CD4-positive, alpha-beta T cell treated with Interleukin-1 beta for 1 hour (primary cell): ENCODE measurements around the gene PCNX1.
A peak's percentile ranks its signal among the peaks of the same experiment; 100 is the strongest.
"Not testable (repeated sequence)": the region's sequence is repeated elsewhere in the genome, so short reads cannot be mapped to it uniquely, and the experiment has no call there.

Experiments used
- DNase-seq, 2 donors: peaks; one replicate each; pipeline ENCODE4 v3.0.0-alpha.2; 2020 to 2022

PCNX1 gene

DNA sequence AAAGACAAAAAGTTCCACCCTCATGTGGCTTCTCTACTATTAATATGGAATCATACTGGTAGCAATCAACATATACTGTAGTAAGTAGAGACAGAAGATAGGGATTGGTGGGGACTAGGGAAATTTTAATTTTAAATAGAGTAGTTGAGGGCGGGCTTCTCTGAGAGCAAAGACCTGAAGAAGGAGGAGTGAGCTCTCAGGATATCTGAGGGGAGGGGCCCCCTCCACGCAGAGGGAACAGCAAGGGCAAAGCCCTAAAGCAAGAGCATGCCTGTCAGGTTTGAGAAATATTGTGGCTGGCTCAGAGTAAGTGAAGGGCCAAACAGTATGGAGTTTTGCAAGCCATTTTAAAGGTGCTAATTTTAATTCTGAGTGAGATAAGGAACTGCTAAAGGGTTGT is 64.3 kb downstream of the PCNX1 start:
- DNase-seq, result no peak

DNA sequence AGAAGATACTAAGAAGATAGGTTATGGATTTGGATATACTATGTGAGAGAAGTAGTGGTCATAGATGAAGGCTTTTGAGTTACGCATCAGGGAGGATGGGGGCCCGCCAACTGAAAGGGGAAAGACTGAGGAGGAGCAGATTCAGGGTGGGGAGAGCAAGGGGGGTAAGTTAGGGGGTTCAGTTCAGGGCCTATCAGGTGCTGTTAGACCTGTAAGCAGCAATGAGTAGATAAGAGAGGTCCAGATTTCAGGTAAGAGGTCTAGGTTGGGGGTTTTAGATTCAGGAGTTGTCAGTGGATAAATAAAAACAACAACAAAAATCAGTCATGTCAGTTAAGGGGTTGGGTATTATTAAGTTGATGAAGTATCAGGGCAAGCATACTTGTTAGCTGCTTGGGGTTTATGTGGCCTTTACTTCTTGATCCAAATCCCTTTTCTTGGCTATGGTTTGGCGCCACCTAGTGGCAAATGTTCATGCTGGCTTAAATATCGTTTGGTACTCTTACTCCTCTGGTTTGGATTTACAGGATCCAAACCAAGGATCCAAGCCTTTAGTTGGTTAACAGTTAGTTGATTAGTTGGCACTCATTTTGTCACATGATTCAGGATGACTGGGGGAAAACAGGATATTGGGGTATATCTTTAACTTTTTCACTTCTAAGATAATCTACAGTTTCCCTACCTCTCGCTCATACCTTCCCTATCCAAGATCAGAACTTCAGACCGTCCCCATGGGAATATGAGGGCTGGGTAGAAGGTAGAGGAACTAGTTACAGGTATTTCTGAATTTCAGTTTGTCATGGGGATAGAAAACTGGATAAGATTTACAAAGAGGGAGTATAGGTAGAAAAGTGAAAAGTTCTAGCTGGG is 65.1 kb downstream of the PCNX1 start:
- DNase-seq, result peak; percentile 79 to 87

DNA sequence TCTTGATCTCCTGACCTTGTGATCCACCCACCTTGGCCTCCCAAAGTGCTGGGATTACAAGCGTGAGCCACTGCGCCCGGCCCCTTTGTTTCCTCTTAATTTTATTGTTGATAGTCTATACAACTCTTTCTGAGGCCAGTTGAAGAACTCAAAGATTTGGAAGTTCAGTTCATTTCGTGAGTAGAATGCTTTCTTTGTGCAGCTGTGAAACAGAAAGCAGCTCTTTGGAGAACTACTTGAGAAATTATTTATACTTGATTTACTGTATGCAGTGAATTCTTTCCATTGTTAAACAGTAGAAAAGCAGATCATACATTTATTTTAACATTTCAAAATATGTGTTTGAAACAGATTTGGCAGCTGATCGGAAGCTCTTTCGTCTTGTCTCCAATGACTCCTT is 69.3 kb downstream of the PCNX1 start:
- DNase-seq, result no peak

DNA sequence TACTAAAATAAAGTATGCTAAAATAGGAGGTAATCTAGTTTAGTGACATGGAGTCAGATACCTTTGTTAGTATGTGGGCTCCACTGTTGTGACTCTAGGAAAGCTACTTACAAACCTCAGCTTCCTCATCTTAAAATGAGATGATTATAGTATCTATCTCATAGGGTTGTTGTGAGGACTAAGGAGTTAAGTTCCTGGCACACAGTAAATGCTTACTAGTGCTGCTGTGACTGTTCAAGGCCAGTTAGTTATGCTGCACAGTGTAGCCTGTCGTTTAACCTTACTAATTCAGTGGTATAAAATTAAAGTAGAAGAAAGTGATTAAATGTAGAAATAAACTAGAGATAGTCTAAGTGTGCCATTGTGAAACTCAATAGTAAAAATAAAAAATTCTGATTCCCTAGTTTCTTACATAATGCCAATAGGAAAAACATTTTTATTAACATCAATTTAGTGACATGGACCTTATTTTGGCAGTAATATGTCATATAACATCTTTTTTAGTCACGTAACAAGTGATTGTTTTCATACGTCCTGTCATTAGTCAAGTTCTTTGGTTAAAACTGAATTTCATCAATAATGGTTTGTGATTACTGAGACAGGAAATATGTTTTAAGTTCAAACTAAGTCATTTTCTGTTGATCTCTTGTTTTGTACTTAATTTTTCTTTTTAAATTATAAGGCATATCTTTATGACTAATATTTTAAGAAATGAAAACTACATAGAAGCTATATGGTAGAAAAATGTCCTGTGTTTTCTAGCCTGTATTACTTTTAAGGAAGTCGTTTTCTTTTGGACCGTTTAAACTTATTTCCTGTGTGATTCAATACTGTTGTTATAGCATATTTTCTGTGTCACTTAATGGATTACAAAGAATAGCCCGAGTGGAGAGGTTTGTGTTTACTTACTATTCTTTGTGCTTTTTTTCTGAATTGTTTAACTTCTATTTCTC is 74.0 kb downstream of the PCNX1 start:
- DNase-seq, result peak in 1 of 2 donors; percentile 26

DNA sequence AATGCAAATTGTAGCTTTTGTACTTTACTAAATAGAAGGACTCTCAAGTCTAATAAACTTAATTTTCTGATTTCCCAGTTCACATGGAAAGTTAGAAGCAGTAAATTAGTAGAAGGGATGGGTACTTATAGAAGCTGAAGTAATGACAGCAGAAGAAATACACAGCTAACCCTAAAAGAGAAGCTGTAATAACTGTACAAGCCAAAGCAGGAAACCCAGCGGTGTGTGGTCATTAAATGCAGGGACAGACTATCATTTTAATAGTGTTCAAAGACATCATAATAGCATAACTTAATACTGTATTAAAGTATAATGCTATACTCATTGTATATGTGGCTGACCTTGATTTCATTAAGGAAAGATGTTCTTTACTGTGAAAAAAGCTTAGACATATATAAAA is 74.9 kb downstream of the PCNX1 start:
- DNase-seq, result peak in 1 of 2 donors; percentile 32

DNA sequence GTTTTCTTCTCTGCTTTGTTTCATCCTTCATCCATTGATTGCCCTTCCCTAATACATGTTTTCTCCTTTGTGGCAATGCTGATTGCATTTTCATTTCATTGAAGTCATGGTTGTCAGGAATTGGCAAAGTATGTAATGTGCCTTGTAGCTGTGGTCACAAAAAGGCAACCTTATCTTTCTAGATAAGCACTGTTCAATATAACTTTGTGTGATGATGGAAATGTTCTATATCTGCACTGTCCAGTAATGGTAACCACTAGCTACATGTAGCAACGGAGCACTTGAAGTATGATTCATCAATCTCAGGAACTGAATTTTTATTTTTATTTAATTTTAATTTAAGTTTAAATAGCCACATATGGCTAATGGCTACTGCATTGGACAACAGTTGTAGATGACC is 79.8 kb downstream of the PCNX1 start:
- DNase-seq, result no peak

DNA sequence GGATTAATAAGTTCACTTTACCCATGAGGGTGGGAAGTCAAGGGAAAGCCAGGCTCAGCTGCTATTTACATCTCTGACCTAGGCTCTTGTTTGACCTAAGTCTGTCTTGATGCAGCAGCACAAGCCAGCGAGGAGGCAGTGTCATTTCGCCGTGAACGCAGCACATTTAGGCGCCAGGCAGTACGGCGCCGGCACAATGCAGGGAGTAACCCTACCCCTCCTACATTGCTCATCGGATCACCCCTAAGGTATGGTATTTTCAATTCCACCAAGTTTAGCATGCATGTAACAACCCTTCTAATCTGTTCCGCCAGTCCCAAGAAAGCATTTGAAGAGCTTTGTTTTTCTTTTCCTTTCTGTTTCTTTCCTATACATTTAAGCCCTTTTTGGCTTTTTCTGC is 81.2 kb downstream of the PCNX1 start:
- DNase-seq, result peak in 1 of 2 donors; percentile 31

DNA sequence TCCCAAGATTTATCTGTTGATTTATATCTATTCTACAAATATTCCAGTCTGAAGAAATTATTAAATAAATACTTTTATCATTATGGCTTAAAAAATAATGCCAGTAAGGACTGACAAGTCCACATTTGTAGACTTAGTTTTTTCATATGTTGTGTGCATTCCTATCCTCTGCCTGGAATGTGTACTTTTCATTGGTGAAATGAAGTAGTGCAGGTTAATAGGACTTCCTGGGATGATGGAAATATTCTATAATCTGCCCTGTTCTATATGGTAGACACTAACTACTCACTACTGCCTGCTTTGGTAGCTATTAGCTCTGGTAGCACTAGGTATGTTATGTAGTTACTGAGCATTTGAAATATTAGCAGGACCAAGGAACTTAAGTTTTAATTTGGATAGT is 86.7 kb downstream of the PCNX1 start:
- no peak for DNase-seq

DNA sequence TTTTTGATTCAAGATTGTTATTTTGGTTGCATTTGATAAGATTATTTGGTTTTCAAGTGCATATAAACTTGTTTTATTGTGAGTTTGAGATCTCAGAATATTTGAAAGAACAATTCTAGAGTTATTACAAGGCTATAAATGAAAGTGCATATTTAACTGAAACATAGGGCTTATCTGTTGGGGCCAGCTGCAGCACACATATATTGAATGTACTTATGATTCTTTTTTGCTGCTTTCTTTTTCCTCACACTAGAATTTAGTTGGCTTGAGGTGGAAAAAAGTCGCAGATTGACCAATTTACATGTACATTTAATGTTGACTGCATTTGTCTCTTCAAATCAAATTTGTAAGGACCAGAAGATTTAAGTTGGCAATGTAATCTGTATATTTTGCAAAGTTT is 88.0 kb downstream of the PCNX1 start:
- no peak for DNase-seq

DNA sequence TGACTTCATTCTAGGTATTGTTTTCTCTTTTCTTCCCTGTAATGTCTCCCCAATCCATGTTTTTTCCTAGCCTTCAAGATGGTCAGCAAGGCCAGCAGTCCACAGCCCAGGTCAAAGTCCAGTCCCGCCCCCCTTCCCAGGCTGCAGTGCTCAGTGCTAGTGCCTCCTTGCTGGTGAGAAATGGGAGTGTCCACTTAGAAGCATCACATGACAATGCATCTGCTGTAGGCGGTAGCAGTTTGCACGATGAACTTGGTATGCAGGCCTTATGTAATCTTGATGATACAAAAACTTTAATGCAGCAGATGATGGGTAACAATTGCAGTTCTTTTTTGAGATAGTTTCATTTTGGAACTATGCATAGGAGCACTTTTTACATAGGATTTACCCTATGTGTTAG is 88.4 kb downstream of the PCNX1 start:
- no peak for DNase-seq

DNA sequence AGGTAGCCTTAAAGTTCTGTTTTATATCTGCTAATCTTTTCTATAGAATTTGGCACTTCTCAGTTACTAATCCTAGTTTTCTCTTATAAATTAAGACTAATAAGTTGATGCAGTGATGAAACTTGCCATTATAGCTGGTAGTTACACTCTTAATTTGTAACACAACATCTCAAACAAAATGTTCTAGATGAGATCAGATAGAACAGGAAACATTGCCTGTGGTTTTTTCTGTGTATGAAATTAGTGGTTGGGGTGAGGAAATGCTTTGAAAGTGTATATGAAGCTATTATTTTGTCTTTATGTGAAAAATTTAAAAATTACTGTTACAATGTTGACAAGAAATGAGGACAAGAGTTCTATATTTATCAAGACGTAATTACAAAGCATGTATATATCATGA is 91.9 kb downstream of the PCNX1 start:
- DNase-seq, result peak in 1 of 2 donors; percentile 64

DNA sequence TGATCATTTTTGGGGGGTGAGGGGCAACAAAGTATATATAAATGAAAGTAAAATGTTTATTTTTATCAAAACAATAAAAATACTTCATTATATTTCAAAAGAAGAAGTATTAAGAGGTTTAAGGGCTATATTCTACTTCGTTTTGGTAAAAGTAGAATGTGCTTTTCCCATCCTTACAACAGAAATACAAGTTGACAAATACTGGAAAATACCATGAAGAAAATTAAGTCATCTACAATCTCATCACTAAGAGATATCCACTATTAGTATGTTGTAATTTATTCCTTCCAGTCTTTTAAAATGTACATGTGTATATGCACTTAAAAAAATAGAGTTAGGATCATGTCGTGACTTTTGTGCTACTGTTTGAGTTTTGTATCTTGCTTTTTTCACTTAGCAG is 92.8 kb downstream of the PCNX1 start:
- no peak for DNase-seq

DNA sequence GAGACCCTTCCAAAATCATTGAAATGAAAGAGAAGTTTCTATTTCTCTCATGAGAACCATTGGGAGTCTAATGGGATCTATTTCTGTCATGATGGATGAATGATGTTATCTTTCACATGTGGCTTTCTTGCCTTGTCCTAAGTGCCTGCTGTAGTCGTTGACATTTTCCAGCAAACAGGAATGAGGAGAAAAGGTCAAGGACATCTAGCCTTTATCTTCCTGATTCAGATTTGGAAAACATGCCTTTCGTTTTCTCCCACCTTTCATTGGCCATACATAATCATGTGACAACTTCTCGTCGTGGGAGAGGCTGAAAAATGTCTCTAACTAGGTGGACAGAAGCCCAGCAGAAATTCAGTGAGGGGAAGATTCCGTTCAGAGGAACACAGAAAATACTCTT is 94.5 kb downstream of the PCNX1 start:
- DNase-seq, result no peak

DNA sequence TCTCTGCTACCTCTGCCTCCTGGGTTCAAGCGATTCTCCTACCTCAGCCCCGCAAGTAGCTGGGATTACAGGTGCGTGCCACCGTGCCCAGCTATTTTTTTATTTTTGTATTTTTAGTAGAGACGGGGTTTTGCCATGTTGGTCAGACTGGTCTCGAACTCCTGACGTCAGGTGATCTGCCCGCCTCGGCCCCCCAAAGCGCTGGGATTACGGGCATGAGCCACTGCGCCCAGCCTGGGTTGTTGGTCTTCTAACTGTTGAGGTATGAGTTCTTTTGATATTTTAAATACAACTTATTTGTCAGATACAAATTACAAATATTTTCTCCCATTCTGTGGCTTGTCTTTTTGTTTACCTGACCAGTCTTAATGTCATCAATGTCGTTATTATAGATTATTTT is 95.9 kb downstream of the PCNX1 start:
- no peak for DNase-seq

DNA sequence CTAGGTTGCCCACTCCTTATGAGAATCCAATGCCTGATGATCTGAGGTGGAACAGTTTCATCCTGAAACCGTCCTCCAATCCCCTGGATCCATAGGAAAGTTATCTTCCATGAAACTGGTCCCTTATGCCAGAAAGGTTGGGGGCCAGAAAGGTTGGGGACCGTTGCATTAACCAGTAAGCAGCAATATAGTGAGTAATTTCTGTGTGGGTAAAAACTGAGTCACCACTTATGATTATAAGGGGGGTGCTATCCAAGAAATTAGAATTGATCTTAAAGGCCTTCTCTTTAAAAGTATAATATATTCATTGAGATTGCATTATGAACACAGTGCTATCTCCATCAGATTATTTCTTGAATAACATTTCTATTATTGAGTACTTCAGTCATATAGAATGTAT is 97.2 kb downstream of the PCNX1 start:
- DNase-seq, result no peak

DNA sequence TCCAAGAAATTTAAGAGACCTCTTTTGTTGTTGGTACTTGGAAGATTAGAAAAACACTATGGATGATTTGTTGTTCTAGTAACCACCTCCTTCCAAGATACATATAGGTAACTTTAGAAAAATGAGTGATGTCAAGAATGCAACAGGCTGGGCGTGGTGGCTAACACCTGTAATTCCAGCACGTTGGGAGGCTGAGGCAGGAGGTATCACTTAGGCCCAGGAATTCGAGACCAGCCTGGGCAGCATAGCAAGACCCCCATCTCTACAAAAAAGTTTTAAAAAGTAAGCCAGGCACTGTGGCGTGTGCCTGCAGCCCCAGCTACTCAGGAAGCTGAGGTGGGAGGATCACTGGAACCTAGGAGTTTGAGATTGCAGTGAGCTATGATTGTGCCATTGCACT is 97.8 kb downstream of the PCNX1 start:
- no peak for DNase-seq

DNA sequence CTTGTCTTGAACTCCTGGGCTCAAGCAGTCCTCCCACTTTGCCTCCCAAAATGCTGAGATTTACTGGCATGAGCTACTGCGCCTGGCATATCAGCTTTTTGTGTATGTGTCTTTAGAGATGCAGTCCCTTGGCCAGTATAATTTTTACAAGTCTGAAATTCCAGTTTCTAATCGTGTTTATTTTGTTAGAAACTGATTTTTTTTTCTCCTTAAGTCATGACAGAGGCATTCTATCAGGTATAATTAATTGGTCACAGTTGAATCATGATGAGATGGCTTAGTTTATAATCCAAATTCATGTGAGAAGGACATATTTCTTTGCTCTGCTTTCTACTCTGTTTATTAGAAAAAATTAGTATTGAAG is 98.9 kb downstream of the PCNX1 start:
- DNase-seq, result no peak

DNA sequence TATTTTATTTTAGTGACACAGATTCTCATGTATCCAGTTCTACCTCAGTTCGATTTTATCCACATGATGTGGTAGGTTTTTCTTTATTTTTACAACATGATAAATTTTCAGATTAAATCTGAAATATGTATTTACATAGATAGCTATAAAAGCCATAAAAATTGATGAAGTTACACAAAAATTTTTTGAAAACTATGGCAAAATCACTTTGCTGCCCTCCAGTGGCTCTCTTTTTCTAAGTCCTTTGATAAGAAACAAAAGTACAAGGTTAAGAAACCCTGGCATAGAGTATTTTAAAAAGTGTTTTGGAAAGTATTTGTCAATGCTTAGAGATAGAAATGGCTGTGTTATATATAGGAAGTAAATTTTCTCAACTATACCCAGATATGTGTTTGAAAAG is 104.2 kb downstream of the PCNX1 start:
- peak in 1 of 2 donors; percentile 42 for DNase-seq

DNA sequence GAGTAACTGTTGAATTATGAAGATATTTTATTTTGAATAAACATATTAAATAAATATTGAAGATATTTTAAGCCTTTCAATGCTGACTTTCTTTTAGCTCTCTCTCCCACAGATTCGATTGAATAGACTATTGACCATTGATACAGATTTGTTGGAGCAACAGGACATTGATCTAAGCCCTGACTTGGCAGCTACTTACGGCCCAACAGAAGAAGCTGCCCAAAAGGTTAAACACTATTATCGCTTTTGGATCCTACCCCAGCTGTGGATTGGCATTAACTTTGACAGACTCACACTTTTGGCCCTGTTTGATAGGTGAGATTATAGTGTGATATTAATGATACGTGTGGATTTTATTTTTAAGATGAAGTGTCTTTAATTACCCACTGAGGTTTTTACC is 105.6 kb downstream of the PCNX1 start:
- no peak for DNase-seq

DNA sequence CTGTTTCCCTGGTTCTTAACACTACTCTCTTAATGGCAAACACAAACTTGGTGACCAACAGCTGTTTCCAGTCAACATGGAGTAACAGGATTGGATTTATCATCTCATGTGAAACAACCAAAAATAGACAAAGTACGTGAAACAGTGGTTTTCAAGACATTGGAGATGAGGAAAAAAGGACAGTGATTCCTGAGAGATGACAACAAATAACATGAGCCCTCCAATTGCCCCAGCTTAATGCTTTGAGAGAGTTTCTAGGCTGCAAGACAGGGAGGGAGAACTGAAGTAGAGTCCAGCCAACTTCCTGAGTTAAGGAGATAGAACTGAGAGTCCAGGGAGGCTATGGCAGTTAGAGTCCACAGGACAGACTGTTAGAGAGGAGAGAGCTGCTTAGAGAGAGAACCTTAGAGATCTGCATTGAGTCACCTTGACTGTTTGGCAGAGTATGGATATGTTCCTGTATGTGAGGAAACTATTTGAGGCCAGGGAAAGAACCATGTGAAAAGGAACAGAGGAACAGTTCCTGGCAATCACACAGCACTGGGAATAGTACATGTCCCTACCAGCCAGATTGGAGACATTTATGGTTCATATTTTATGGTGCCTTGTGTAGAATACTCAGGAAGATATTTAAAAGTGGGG is 106.4 kb downstream of the PCNX1 start:
- no peak for DNase-seq

DNA sequence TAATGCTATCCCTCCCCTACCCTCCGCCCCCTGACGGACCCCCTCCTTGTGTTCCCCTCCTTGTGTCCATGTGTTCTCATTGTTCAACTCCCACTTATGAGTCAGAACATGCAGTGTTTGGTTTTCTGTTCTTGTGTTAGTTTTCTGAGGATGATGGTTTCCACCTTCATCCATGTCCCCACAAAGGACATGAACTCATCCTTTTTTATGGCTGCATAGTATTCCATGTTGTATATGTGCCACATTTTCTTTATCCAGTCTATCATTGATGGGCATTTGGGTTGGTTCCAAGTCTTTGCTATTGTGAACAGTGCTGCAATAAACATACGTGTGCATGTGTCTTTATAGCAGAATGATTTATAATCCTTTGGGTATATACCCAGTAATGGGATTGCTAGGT is 112.7 kb downstream of the PCNX1 start:
- DNase-seq, result not testable (repeated sequence)

DNA sequence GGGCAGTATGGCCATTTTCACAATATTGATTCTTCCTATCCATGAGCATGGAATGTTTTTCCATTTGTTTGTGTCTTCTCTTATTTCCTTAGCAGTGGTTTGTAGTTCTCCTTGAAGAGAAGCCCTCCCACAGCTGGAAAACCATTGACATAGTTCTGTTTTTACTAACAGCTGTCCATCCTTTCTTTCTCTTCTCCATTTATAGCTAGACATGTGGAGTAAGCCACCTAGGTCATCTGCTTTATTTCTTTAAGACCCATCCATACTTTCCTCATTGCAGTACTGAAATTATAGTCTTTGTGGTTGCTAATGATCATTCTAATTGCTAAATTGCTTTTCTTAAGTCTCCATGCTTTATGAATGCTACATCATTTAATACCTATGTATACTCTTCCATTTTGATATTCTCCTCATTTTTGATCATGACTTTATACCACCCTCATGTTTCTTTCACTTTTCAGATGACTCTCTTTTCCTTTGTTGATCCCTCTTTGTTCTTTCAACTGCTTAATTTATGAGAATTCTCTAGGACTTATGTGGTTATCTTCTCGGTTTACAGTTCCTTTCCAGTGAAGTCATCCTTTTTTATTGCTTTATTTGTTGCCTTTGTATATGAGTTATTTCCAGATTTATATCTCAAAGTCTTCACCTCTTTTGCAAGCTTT is 114.2 kb downstream of the PCNX1 start:
- no peak for DNase-seq
